B cell (primary cell): ENCODE data around the gene P2RY6.

Experiments used
- EZH2 ChIP-seq: IDR thresholded peaks from 2 replicates; pipeline ENCODE4 v1.6.1; 2012; ENCODE audit warnings: borderline replicate concordance, low read depth, mild to moderate bottlenecking, moderate library complexity, low read length; ENCODE audit not compliant: insufficient read depth, poor library complexity, severe bottlenecking
- TF ChIP-seq, protein P1 (sequence below): fragments of 200-600 bp; IDR thresholded peaks from one replicate; pipeline ENCODE4 v1.8.0; 2022; ENCODE audit warnings: antibody characterized with exemption, mild to moderate bottlenecking

DNA sequence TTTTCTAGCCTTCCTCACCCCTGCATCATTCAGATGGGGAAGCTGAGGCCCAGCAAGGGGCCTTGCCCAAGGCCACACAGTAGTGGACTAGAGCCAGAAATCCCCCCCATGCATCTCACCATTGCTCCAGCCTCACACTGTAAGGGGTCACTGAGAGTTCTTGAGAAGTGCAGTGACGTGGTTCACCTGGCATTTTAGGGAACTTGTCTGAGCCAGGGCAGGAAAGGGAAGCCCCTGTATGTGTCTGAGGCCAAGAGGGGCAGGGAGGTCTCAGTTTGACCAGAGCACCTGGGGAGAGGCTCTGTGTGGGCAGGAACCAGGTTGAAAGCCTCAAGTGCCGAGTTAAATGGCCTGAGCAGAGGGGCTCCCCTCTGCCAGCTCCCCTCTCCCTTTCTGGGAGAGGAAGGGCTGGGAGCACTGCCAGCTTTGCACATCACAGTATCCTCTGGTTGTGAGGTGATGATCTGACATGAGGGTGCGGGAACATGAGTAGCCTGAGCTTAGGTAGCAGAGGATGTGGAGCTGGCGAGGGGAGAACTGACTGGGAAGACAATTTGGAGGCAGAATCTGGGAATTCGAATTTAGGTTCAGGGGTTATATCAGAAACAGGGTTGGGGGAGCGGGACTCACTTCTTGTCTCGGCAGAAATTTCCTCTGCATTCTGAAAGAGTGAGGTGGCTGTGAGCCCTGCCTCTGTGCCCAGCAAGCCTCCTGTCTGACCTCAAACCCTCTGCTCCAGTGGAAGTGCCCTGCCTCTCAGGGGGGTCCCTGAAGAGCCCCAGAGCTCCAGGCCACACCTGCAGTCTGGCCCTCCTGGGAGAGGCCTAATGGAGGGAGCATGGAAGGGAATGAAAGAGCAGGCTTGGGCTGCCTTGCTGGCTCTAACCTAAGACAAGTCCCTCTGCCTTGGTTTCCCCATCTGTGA lies 50.5 kb downstream of the P2RY6 start:
- TF ChIP-seq, protein P1, sequence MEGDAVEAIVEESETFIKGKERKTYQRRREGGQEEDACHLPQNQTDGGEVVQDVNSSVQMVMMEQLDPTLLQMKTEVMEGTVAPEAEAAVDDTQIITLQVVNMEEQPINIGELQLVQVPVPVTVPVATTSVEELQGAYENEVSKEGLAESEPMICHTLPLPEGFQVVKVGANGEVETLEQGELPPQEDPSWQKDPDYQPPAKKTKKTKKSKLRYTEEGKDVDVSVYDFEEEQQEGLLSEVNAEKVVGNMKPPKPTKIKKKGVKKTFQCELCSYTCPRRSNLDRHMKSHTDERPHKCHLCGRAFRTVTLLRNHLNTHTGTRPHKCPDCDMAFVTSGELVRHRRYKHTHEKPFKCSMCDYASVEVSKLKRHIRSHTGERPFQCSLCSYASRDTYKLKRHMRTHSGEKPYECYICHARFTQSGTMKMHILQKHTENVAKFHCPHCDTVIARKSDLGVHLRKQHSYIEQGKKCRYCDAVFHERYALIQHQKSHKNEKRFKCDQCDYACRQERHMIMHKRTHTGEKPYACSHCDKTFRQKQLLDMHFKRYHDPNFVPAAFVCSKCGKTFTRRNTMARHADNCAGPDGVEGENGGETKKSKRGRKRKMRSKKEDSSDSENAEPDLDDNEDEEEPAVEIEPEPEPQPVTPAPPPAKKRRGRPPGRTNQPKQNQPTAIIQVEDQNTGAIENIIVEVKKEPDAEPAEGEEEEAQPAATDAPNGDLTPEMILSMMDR, result no peak
- TF ChIP-seq EZH2, result no peak
